PC-3 (cell line): ENCODE results near the gene PLOD3.

Source experiments
- CTCF ChIP-seq: fragments of 300-600 bp; sonication (generic); conservative IDR thresholded peaks from 2 replicates; pipeline ENCODE4 v1.5.1; 2017; ENCODE audit warnings: antibody characterized with exemption, low read depth, mild to moderate bottlenecking, low read length
- EZH2 ChIP-seq: fragments of 300-600 bp; sonication (generic); IDR thresholded peaks from one replicate; pipeline ENCODE4 v1.6.1; 2017; ENCODE audit warnings: antibody characterized with exemption, mild to moderate bottlenecking, low read length; ENCODE audit not compliant: unreplicated experiment
- EZH2phosphoT487 ChIP-seq: fragments of 300-600 bp; sonication (generic); IDR thresholded peaks from 2 replicates; pipeline ENCODE4 v1.6.1; 2018; ENCODE audit warnings: mild to moderate bottlenecking, antibody characterized with exemption, low read length, borderline replicate concordance

DNA sequence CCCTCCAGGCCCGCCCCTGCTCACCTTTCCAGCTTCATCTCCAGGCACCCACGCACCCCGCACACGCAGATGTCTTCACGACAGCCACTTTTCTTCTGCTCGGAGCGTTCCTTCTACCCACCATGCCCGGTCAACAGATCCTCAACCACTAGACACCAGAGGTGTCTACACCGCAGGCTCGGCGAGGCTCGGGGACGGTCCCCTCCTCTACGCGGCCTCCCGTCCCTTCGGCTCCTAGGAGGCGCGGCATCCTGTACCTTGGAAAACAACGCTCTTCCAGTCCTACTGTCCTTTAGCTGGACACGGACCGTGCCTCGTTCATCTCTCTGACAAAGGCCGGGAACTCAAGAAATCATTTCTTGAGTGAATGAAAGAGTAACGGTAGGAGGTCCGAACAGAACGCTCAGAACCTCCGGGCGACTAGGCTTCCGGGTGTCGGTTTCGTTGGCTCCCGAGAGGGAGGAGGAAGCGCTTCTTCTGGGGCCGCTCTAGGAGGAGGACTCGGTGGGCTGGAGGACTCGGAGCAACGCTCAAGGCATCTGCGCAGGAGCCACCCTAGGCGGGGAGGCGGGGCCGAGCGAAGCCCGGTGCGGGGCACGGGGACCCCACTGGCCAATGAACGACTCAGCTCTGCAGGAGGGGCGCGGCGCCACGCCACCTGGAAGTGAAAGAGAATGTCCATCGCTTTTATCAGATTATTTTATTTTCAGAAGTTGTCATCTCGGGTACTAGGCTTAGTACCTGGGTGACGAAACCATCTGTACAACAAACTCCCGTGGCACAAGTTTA, 34.7 kb upstream of the PLOD3 start:
- TF ChIP-seq CTCF (no peak), EZH2 (no peak), EZH2phosphoT487 (no peak)
